GM12892 (cell line): ENCODE results near the gene CCDC92.

Experiments used
- POLR2A ChIP-seq: IDR thresholded peaks from 2 replicates; pipeline ENCODE4 v1.6.1; 2011; ENCODE audit warnings: low read depth, low read length, control low read depth
- POLR2AphosphoS5 ChIP-seq: IDR thresholded peaks from 2 replicates; pipeline ENCODE4 v1.6.1; 2011; ENCODE audit warnings: low read depth, low read length, control low read depth
- TAF1 ChIP-seq: IDR thresholded peaks from 2 replicates; pipeline ENCODE4 v1.6.1; 2011; ENCODE audit warnings: low read depth, mild to moderate bottlenecking, control low read depth, low read length, borderline replicate concordance

- no peak for TF ChIP-seq TAF1
- no peak for TF ChIP-seq POLR2A
- TF ChIP-seq POLR2AphosphoS5: no peak
These were observed 35.4 kb upstream of the CCDC92 start for GRCh38 chr12:124007826-124008570.
